Ovary (tissue), 3 donors: ENCODE results near the gene SLC22A15.

ENCODE experiments used
- EP300 ChIP-seq: sonication (generic); formaldehyde crosslinking; IDR thresholded peaks from one replicate; pipeline ENCODE4 v1.6.1; 2017; ENCODE audit warnings: antibody characterized with exemption
- POLR2A ChIP-seq: fragments of 450-650 bp; IDR thresholded peaks from one replicate; pipeline ENCODE4 v1.6.1; 2017; ENCODE audit warnings: antibody characterized with exemption, mild to moderate bottlenecking, moderate library complexity
- TF ChIP-seq, protein P1 (sequence below), 3 donors: fragments of 450-650 bp in 2 of 3; fragments of 200-600 bp in 1 of 3; IDR thresholded peaks; one replicate each; pipeline versions ENCODE4 v1.5.1 to v1.8.0; 2016 to 2022; ENCODE audit warnings: antibody characterized with exemption in 3 of 3, mild to moderate bottlenecking in 1 of 3
- donor health status: DM: no; HTN: no; CAD: no.

DNA sequence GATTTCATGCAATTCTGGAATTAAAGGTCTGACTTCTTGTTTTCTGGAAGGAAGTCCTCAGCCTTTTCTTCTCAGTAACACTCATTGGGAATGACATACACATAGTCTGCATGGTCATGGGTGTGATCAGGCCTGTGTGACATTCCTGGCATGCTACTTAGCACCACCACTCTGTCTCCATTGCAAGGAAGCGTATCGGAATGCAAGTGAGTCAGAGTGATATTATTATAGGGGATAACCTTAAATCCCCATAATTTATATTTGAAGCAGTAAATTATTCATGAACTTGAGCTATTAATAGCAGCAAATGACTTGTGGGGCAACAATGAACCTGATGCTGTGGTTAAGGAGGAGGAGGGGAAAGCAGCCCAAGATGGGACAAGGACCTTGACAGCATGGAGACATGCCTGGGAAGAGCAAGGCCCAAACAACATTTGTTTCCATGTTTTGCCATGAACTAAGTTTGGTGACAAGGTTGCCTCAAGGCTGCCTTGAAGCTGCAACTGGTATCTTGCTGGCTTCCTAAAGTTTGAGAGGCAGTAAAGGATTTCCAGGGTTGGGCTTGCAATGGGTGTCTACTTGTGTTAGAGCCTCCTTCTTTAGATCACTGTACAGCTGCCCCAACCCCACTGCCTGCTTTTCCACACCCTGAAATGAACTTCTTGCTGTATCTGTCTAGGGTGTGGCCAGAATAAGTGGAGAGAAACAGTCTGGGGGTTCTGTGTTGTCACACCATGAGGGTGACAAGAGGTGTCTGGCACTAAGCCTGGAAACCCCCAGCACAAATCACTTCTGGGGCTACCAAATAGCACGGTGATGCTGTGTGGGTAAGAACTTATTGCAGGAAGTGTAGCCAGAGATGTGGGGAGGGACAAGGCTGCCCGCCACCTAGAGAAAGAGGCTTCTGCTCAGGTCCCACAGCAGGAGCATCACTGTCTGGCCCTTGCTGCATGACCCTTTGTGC lies 139.4 kb downstream of the SLC22A15 start:
- no peak for TF ChIP-seq POLR2A
- TF ChIP-seq, protein P1, sequence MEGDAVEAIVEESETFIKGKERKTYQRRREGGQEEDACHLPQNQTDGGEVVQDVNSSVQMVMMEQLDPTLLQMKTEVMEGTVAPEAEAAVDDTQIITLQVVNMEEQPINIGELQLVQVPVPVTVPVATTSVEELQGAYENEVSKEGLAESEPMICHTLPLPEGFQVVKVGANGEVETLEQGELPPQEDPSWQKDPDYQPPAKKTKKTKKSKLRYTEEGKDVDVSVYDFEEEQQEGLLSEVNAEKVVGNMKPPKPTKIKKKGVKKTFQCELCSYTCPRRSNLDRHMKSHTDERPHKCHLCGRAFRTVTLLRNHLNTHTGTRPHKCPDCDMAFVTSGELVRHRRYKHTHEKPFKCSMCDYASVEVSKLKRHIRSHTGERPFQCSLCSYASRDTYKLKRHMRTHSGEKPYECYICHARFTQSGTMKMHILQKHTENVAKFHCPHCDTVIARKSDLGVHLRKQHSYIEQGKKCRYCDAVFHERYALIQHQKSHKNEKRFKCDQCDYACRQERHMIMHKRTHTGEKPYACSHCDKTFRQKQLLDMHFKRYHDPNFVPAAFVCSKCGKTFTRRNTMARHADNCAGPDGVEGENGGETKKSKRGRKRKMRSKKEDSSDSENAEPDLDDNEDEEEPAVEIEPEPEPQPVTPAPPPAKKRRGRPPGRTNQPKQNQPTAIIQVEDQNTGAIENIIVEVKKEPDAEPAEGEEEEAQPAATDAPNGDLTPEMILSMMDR (IDR thresholded peaks at IDR 0.05): no peak
- no peak for TF ChIP-seq EP300
